Osteocyte (in vitro differentiated cells): ENCODE data around the gene CHPF. TPM values are rescaled to one million over a fixed set of nuclear protein-coding genes. Genes with fewer than 3 reads are reported as not detected.

Experiments
- DNase-seq: peaks from one replicate; pipeline ENCODE4 v3.0.0; 2021; ENCODE audit warnings: mixed read lengths; ENCODE audit not compliant: unreplicated experiment; ENCODE audit errors: extremely low spot score
- H3K27ac Mint-ChIP-seq: one replicate; pipeline ENCODE4 v1.8.0; 2021; ENCODE audit warnings: mild to moderate bottlenecking, mixed read lengths; ENCODE audit not compliant: unreplicated experiment
- H3K27me3 Mint-ChIP-seq: one replicate; pipeline ENCODE4 v1.8.0; 2021; ENCODE audit warnings: mixed read lengths; ENCODE audit not compliant: unreplicated experiment
- H3K36me3 Mint-ChIP-seq: one replicate; pipeline ENCODE4 v1.8.0; 2021; ENCODE audit warnings: mixed read lengths; ENCODE audit not compliant: unreplicated experiment
- H3K4me1 Mint-ChIP-seq: one replicate; pipeline ENCODE4 v1.8.0; 2021; ENCODE audit warnings: mixed read lengths; ENCODE audit not compliant: unreplicated experiment
- H3K4me3 Mint-ChIP-seq: one replicate; pipeline ENCODE4 v1.8.0; 2021; ENCODE audit warnings: mild to moderate bottlenecking, moderate library complexity, mixed read lengths; ENCODE audit not compliant: unreplicated experiment
- H3K9me3 Mint-ChIP-seq: one replicate; pipeline ENCODE4 v1.8.0; 2021; ENCODE audit warnings: mixed read lengths; ENCODE audit not compliant: unreplicated experiment
- total RNA-seq: library from RNA; stranded (reverse); gene quantifications from 2 replicates; pipeline ENCODE4 v1.2.1, GENCODE V29; 2021
- TF ChIP-seq, protein P1 (sequence below): fragments of 200-600 bp; sonication (generic); IDR thresholded peaks from 2 replicates; pipeline ENCODE4 v1.5.0; 2021; ENCODE audit warnings: antibody characterized with exemption, mild to moderate bottlenecking, moderate library complexity

Gene CHPF
- total RNA-seq, 1 donor from 2014 or later = 144 TPM

DNA sequence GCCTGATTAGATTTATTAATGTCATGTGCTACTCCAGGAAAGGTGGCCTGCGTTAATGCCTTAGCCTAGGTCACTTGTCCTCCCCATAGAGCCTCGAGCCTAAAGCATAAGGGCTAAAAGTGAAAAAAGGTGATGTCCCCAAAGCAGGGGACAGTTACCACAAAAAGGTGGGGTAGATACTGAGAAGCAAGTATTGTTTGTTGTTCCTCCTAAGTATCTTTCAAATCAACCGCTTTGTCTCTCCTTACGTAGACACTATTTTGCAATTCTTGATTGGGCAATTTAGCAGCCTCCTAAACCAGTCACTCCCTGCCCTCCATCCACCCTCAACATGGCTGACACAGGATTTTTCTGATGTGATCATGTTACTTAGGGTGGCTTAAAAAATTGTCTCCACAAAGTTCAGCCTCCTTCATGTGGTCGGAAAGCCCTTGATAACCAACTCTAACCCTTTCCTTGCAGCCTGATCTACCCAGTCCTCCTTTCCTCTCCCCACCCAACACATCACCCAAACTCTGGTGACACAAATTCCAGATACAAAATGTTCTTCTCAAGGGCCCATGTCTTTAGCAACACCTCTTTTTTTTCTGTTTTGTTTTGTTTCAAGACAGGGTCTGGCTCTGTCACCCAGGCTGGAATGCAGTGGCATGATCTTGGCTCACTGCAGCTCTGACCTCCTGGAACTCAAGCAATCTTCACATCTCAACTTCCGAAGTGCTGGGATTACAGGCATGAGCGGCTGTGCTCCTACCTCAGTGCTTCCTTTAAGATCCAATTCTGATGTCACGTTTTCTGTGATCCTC lies 35.4 kb upstream of the CHPF start:
- Mint-ChIP-seq H3K27ac (no peak overlapping the region), H3K36me3 (no peaks in the 10 kb centered on the region), H3K9me3 (no peaks in the 10 kb centered on the region), H3K27me3 (peaks cover 6% of the 10 kb centered on the region), H3K4me3 (no peak overlapping the region), H3K4me1 (peaks cover 12% of the 10 kb centered on the region)
- no peak for DNase-seq
- TF ChIP-seq, protein P1, sequence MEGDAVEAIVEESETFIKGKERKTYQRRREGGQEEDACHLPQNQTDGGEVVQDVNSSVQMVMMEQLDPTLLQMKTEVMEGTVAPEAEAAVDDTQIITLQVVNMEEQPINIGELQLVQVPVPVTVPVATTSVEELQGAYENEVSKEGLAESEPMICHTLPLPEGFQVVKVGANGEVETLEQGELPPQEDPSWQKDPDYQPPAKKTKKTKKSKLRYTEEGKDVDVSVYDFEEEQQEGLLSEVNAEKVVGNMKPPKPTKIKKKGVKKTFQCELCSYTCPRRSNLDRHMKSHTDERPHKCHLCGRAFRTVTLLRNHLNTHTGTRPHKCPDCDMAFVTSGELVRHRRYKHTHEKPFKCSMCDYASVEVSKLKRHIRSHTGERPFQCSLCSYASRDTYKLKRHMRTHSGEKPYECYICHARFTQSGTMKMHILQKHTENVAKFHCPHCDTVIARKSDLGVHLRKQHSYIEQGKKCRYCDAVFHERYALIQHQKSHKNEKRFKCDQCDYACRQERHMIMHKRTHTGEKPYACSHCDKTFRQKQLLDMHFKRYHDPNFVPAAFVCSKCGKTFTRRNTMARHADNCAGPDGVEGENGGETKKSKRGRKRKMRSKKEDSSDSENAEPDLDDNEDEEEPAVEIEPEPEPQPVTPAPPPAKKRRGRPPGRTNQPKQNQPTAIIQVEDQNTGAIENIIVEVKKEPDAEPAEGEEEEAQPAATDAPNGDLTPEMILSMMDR = no peak

DNA sequence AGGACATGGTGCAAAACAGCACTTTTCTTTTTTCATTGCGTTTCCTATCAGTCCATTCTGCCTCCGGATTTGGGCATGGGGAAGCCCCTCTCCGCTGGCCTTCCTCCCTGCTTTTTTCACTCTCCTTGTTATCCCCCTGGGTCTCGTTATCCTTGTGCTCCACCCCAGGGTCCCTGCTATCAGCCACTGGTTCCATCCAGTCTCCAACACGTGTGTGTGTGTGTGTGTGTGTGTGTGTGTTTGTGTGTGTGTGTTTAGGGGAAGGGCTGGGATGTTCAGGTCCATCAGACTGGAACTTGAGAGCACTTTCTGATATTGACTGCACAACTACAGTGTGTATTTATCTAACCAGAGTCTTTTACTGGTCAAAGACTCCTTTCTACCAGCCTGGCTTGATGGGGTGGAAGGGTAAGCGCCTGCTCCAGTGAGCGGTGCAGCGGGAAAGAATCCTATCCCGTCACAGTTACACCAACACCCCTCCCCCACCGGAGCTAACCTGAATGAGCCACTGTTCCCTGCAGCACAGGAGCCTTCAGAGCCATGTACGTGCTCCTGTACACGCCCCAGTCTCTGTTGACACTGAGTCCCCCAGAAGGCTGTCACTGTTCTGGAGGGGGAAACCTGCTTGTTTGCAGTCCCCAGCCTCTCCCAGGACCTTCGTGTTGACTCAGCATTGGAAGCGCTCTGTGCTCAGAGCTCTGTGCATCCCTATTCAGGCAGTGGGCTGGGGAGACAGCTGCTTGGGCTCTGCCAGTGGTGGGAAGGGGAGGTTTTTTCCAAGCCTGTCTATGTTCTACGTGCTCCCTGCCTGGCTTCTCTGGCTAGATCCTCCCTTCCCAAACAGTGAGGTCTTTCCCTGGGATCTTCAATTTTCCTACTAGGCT lies 33.1 kb upstream of the CHPF start:
- Mint-ChIP-seq H3K4me3 (no peak overlapping the region), H3K27me3 (peaks cover 6% of the 10 kb centered on the region), H3K36me3 (no peaks in the 10 kb centered on the region), H3K27ac (no peak overlapping the region), H3K4me1 (peaks cover 15% of the 10 kb centered on the region), H3K9me3 (no peaks in the 10 kb centered on the region)
- no peak for DNase-seq
- TF ChIP-seq, protein P1 = no peak

DNA sequence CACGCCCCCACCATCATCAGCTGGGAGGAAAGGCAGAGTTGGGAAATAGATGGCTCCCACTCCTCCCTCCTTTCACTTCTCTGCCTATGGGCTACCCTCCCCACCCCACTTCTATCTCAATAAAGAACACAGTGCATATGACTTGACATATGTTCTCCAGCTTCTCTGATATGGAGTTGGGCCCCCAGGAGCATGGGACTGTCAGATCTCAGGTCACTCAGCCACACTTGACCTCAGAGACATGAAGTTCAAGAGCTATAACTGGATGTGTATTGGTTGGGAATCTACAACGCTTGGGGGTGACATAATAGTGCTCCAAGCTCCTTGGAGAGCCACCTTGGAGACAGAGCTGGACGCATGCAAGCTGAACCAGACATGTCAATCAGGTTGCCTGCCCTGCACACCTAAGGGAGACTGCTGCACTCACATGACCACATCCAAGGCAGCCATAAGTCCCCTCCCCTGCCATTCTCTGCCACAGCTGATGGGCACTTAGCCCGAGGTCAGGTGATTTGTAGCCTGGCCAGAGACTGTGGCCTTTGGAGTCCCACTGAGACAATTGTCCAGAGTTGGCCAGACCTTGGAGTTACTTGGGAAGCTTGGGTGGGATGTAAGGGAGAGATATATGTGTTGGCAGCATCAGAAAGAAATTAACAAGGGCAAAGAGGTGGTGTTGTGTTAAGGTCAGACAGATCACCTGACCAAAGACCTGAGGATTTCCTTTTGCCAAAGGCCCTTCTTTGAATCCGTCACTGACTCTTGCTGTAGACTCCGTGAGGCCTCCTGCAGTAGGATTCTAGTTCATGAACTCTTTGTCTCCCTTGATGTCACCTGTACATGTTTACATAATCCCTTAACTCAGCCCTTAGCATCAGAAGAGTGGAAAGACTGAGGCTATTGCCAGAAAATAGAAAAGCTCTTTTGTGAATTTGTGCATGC lies 32.2 kb upstream of the CHPF start:
- H3K27me3 Mint-ChIP-seq = peaks cover 6% of the 10 kb centered on the region
- TF ChIP-seq, protein P1 = no peak
- H3K27ac Mint-ChIP-seq = no peak overlapping the region
- H3K36me3 Mint-ChIP-seq = no peaks in the 10 kb centered on the region
- no peak for DNase-seq
- no peaks in the 10 kb centered on the region for H3K9me3 Mint-ChIP-seq
- H3K4me1 Mint-ChIP-seq = peaks cover 18% of the 10 kb centered on the region
- H3K4me3 Mint-ChIP-seq = no peak overlapping the region

DNA sequence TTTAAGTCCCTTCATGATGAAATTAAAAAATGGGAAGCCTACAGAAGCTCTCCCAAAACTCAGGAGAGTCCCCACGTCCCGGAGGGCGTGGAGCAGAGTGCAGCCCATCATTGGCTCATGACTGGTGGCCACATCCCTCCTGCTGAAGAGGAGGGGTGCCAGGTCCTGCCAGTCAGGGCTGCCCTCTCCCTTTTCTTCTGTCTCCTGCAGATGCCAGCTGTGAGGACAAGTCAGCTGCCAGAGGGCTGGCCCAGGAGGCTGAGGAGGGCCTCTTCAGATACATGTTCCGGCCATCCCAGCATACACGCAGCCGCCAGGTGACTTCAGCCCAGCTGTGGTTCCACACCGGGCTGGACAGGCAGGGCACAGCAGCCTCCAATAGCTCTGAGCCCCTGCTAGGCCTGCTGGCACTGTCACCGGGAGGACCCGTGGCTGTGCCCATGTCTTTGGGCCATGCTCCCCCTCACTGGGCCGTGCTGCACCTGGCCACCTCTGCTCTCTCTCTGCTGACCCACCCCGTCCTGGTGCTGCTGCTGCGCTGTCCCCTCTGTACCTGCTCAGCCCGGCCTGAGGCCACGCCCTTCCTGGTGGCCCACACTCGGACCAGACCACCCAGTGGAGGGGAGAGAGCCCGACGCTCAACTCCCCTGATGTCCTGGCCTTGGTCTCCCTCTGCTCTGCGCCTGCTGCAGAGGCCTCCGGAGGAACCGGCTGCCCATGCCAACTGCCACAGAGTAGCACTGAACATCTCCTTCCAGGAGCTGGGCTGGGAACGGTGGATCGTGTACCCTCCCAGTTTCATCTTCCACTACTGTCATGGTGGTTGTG lies 31.1 kb upstream of the CHPF start:
- Mint-ChIP-seq H3K4me1 (peaks cover 24% of the 10 kb centered on the region), H3K4me3 (no peak overlapping the region), H3K36me3 (peaks cover 2% of the 10 kb centered on the region), H3K27ac (no peak overlapping the region), H3K9me3 (no peaks in the 10 kb centered on the region), H3K27me3 (peaks cover 6% of the 10 kb centered on the region)
- DNase-seq = no peak
- TF ChIP-seq, protein P1 = no peak
